Vagina (tissue), 2 donors: ENCODE data around the gene DDR2. TPM values are rescaled to one million over a fixed set of nuclear protein-coding genes. Genes with fewer than 3 reads are reported as not detected.
"Not testable (repeated sequence)": the region's sequence is repeated elsewhere in the genome, so short reads cannot be mapped to it uniquely, and the experiment has no call there.

Experiments
- DNase-seq, 2 donors: peaks; one replicate each; pipeline ENCODE4 v3.0.0-alpha.2; 2017; ENCODE audit errors: extremely low spot score in 2 of 2
- H3K27ac ChIP-seq: fragments of 200-600 bp; sonication (generic); one replicate; pipeline ENCODE4 v1.5.1; 2019
- H3K27me3 ChIP-seq: fragments of 200-600 bp; sonication (generic); one replicate; pipeline ENCODE4 v1.5.1; 2019
- H3K36me3 ChIP-seq, 2 donors: fragments of 200-600 bp; sonication (generic); one replicate each; pipeline ENCODE4 v1.5.1; 2017 to 2019
- H3K4me1 ChIP-seq: fragments of 200-600 bp; sonication (generic); one replicate; pipeline ENCODE4 v1.5.1; 2019
- H3K4me3 ChIP-seq, 2 donors: fragments of 200-600 bp; sonication (generic); 1 replicate in 1 of 2; 2 replicates in 1 of 2; pipeline ENCODE4 v1.5.1; 2016 to 2019
- H3K9me3 ChIP-seq: fragments of 200-600 bp; sonication (generic); one replicate; pipeline ENCODE4 v1.5.1; 2019
- CTCF ChIP-seq, 3 experiments: fragments of 450-650 bp in 2 of 3; fragments of 200-600 bp in 1 of 3; sonication (generic) in 1 of 3; IDR thresholded peaks; one replicate each; pipeline ENCODE4 v1.5.1; 2017 to 2019; ENCODE audit warnings: antibody characterized with exemption in 3 of 3, mild to moderate bottlenecking in 2 of 3, moderate library complexity in 2 of 3
- POLR2A ChIP-seq, 2 donors: fragments of 450-650 bp; IDR thresholded peaks; one replicate each; pipeline ENCODE4 v1.6.1; 2017; ENCODE audit warnings: antibody characterized with exemption in 2 of 2, mild to moderate bottlenecking in 2 of 2, moderate library complexity in 2 of 2
- POLR2AphosphoS5 ChIP-seq, 2 donors: sonication (generic); formaldehyde crosslinking; IDR thresholded peaks; one replicate each; pipeline ENCODE4 v1.9.0; 2017; ENCODE audit warnings: antibody characterized with exemption in 2 of 2, mild to moderate bottlenecking in 2 of 2, low read depth in 1 of 2; ENCODE audit not compliant: insufficient read depth in 1 of 2
- intact Hi-C: fragments of 100-400 bp; cut with DNase I; formaldehyde crosslinking; loops from one replicate; pipeline ENCODE4 v1.15.1; 2023
- total RNA-seq: library from RNA; depleted of rRNA; stranded (reverse); fragments of >200 nt; gene quantifications from one replicate; pipeline ENCODE4 v1.2.3, GENCODE V29; 2016

Gene DDR2
- total RNA-seq, 1 donor from 2014 or later, result 153 TPM

GRCh38 chr1:162590686-162591085 is 41.6 kb upstream of the DDR2 start:
- H3K36me3 ChIP-seq, result peaks cover 0 to 48% of the 10 kb centered on the region in 2 donors
- H3K27ac ChIP-seq, result no peak overlapping the region
- H3K27me3 ChIP-seq, result no peaks in the 10 kb centered on the region
- intact Hi-C loops, result no loop called here
- no peak for TF ChIP-seq POLR2A (IDR thresholded peaks at IDR 0.05)
- no peak for TF ChIP-seq CTCF (IDR thresholded peaks at IDR 0.05)
- no peak for TF ChIP-seq POLR2AphosphoS5 (IDR thresholded peaks at IDR 0.05; ENCODE audit: insufficient read depth in 1 of 2, low read depth in 1 of 2)
- no peak overlapping the region for H3K4me3 ChIP-seq
- H3K4me1 ChIP-seq, result no peaks in the 10 kb centered on the region
- H3K9me3 ChIP-seq, result no peaks in the 10 kb centered on the region
- no peak for DNase-seq

GRCh38 chr1:162596514-162597170 is 35.6 kb upstream of the DDR2 start:
- TF ChIP-seq POLR2AphosphoS5 (IDR thresholded peaks at IDR 0.05; ENCODE audit: insufficient read depth in 1 of 2, low read depth in 1 of 2) (no peak), POLR2A (IDR thresholded peaks at IDR 0.05) (no peak), CTCF (IDR thresholded peaks at IDR 0.05) (no peak)
- H3K36me3 ChIP-seq, result peaks cover 0 to 31% of the 10 kb centered on the region in 2 donors

GRCh38 chr1:162599451-162599850 is 32.8 kb upstream of the DDR2 start:
- Histone ChIP-seq H3K36me3 (peaks cover 0 to 23% of the 10 kb centered on the region in 2 donors), H3K4me3 (no peak overlapping the region), H3K27me3 (no peaks in the 10 kb centered on the region), H3K4me1 (no peaks in the 10 kb centered on the region), H3K9me3 (no peaks in the 10 kb centered on the region), H3K27ac (no peak overlapping the region)
- TF ChIP-seq POLR2A (IDR thresholded peaks at IDR 0.05) (no peak), CTCF (IDR thresholded peaks at IDR 0.05) (no peak), POLR2AphosphoS5 (IDR thresholded peaks at IDR 0.05; ENCODE audit: insufficient read depth in 1 of 2, low read depth in 1 of 2) (no peak)
- no peak for DNase-seq
- intact Hi-C loops, result no loop called here

More at GRCh38 chr1:162596514-162597170, 35.6 kb upstream of the DDR2 start:
- H3K27me3 ChIP-seq, result no peaks in the 10 kb centered on the region
- H3K4me3 ChIP-seq, result no peak overlapping the region
- no peak for DNase-seq
- no peaks in the 10 kb centered on the region for H3K9me3 ChIP-seq
- H3K27ac ChIP-seq, result peak overlapping the region; percentile 5
- no peaks in the 10 kb centered on the region for H3K4me1 ChIP-seq
- intact Hi-C loops, result no loop called here

- H3K27me3 ChIP-seq, H3K36me3 ChIP-seq, H3K4me3 ChIP-seq, intact Hi-C loops, DNase-seq, H3K27ac ChIP-seq, H3K9me3 ChIP-seq, H3K4me1 ChIP-seq: not testable (repeated sequence)
Observed at GRCh38 chr1:162603117-162603516, 29.1 kb upstream of the DDR2 start.

- Histone ChIP-seq H3K4me1 (no peaks in the 10 kb centered on the region), H3K9me3 (no peaks in the 10 kb centered on the region), H3K27ac (peak overlapping the region; percentile 54), H3K36me3 (no peaks in the 10 kb centered on the region), H3K27me3 (no peaks in the 10 kb centered on the region), H3K4me3 (no peak overlapping the region)
- intact Hi-C loops, result no loop called here
- no peak for DNase-seq
- TF ChIP-seq POLR2AphosphoS5 (IDR thresholded peaks at IDR 0.05; ENCODE audit: insufficient read depth in 1 of 2, low read depth in 1 of 2) (peak in 1 of 2 donors; percentile 82), CTCF (IDR thresholded peaks at IDR 0.05) (no peak)
Observed at GRCh38 chr1:162605225-162605927, 26.9 kb upstream of the DDR2 start.
